Pancreas (tissue), 10 donors: ENCODE results near the gene IL12RB2. TPM values are rescaled to one million over a fixed set of nuclear protein-coding genes. Genes with fewer than 3 reads are reported as not detected.
A peak's percentile ranks its signal among the peaks of the same experiment; 100 is the strongest.

Source experiments
- ATAC-seq, 4 donors: fragments of 200-7000 bp; cut with Tn5 transposase; one replicate each; pipeline versions ENCODE4 v1.8.0 to v1.9.1; 2020; ENCODE audit warnings: mild to moderate bottlenecking in 4 of 4, moderate library complexity in 4 of 4
- DNase-seq, 6 donors: peaks; one replicate each; pipeline ENCODE4 v3.0.0-alpha.2; 2020
- FAIRE-seq: peaks from 2 replicates; lab custom pipeline; 2012; peaks lifted over from hg19 to GRCh38; lab: Jason Lieb, UNC
- H3K27ac ChIP-seq, 4 donors: fragments of 200-600 bp; sonication (generic); 1 replicate in 3 of 4; 2 replicates in 1 of 4; pipeline versions ENCODE4 v1.5.0 to v1.8.0; 2020
- H3K27me3 ChIP-seq, 4 donors: fragments of 200-600 bp; one replicate each; pipeline ENCODE4 v1.8.0; 2021
- H3K36me3 ChIP-seq, 3 donors: fragments of 200-600 bp; sonication (generic) in 1 of 3; one replicate each; pipeline versions ENCODE4 v1.5.0 to v1.8.0; 2020 to 2021
- H3K4me1 ChIP-seq, 3 donors: fragments of 200-600 bp; one replicate each; pipeline ENCODE4 v1.8.0; 2021
- H3K4me3 ChIP-seq, 4 donors: fragments of 200-600 bp; sonication (generic) in 2 of 4; one replicate each; pipeline versions ENCODE4 v1.5.0 to v1.8.0; 2020 to 2021
- H3K9me3 ChIP-seq, 4 donors: fragments of 200-600 bp; one replicate each; pipeline ENCODE4 v1.8.0; 2021
- CTCF ChIP-seq, 4 donors: fragments of 200-600 bp; sonication (generic) in 3 of 4; IDR thresholded peaks; one replicate each; pipeline versions ENCODE4 v1.5.0 to v1.8.0; 2021; ENCODE audit warnings: antibody characterized with exemption in 4 of 4
- WGBS, 2 donors: extraction: QIAGEN DNeasy Blood & Tissue Kit; methylation state at CpG; one replicate each; pipeline ENCODE4 v1.1.7; 2013; 5-methylcytosine and 5-hydroxymethylcytosine counted together
- intact Hi-C, 3 donors: fragments of 100-400 bp; cut with DNase I; formaldehyde crosslinking; loops; one replicate each; pipeline versions ENCODE4 v1.11.1 to v1.14.2; 2022
- polyA plus RNA-seq, 2 donors: library from polyadenylated mRNA; stranded (reverse); fragments of 200-250 nt; gene quantifications; one replicate each; pipeline ENCODE4 v1.2.3, GENCODE V29; 2013
- total RNA-seq, 6 donors: library from RNA; stranded (reverse); fragmentation: NEBNext Ultra II Directional in 4 of 6; extraction: Animal tissue kit (Norgen Biotek cat#: 25700) in 4 of 6; gene quantifications; one replicate each; pipeline versions ENCODE4 v1.2.1 to v1.2.4, GENCODE V29; 2021 to 2023
- donor health status: healthy with polysubstance abuse.
- donor health status: DM: no; HTN: no; CAD: no; lungs with moderate emphysema.
- donor health status: DM: no; HTN: no; CAD: no.
- donor health status: control.
- donor health status: control.
- donor health status: Bipolar disorder and iron deficiency.
- donor health status: DM: yes; HTN: yes; CAD: no.
- donor health status: DM: no; HTN: no; CAD: no.
- donor health status: DM: no; HTN: no; CAD: no.
- donor health status: DM: yes; HTN: yes; CAD: no.

Gene IL12RB2
- 1 to 10 TPM; 2.1 to 5.0 (median 3.5) TPM for total RNA-seq
- polyA plus RNA-seq: under 1 TPM; 0.65 to 0.92 TPM

DNA sequence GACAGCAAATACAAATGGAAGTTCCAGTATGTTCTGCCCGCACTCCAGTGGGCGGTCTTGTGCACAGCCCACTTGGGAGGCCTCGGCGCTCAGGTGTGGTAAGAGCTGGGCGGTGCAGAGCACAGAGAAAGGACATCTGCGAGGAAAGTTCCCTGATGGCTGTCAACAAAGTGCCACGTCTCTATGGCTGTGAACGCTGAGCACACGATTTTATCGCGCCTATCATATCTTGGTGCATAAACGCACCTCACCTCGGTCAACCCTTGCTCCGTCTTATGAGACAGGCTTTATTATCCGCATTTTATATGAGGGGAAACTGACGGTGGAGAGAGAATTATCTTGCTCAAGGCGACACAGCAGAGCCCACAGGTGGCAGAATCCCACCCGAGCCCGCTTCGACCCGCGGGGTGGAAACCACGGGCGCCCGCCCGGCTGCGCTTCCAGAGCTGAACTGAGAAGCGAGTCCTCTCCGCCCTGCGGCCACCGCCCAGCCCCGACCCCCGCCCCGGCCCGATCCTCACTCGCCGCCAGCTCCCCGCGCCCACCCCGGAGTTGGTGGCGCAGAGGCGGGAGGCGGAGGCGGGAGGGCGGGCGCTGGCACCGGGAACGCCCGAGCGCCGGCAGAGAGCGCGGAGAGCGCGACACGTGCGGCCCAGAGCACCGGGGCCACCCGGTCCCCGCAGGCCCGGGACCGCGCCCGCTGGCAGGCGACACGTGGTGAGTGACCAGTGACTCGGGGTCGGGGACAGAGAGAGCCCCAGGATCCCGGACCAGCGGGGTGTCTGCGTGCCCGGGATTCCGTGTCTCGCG lies at the start of gene IL12RB2:
Gene IL12RB2 (plus strand): TSS at position 623 of the 810 bp plus-strand sequence. CDS start 12,496 bp downstream, outside the sequence.
- DNase-seq: peak; percentile 23 to 75 (median 45)
- peak within 1 kb of the TSS in 1 of 4 donors; percentile 26 for H3K27ac ChIP-seq

GRCh38 chr1:67261680-67262079 lies 46.0 kb upstream of the IL12RB2 start:
- ATAC-seq: peak in 1 of 4 donors; percentile 38
- Histone ChIP-seq H3K36me3 (no peaks in the 10 kb centered on the region), H3K4me1 (no peaks in the 10 kb centered on the region), H3K4me3 (no peak overlapping the region), H3K27ac (no peak overlapping the region), H3K27me3 (no peaks in the 10 kb centered on the region), H3K9me3 (no peaks in the 10 kb centered on the region)
- intact Hi-C loops: no loop called here
- no peak for DNase-seq
- 32 to 34% methylated on average over 4 of the region's 4 CpGs for WGBS, 2 donors
- peak in 1 of 4 donors; percentile 13 for TF ChIP-seq CTCF (IDR thresholded peaks at IDR 0.05)
- no peak for FAIRE-seq

More for the DNA sequence above, at the start of gene IL12RB2:
- Histone ChIP-seq H3K9me3 (no peaks in the 10 kb centered on the region), H3K4me1 (no peaks in the 10 kb centered on the region), H3K36me3 (no peaks in the 10 kb centered on the region), H3K4me3 (peak within 1 kb of the TSS; percentile 35 to 65 (median 46)), H3K27me3 (no peaks in the 10 kb centered on the region)
- intact Hi-C loops: no loop called here
- 2% methylated on average over 68 to 75 of the region's 75 CpGs for WGBS, 2 donors
- FAIRE-seq (no peak), ATAC-seq (peak; percentile 90 to 92 (median 92))
- TF ChIP-seq CTCF (IDR thresholded peaks at IDR 0.05): no peak

- Histone ChIP-seq H3K4me1 (no peaks in the 10 kb centered on the region), H3K9me3 (no peaks in the 10 kb centered on the region), H3K36me3 (no peaks in the 10 kb centered on the region), H3K4me3 (no peak overlapping the region), H3K27ac (no peak overlapping the region), H3K27me3 (no peaks in the 10 kb centered on the region)
- FAIRE-seq (no peak), ATAC-seq (no peak), DNase-seq (no peak)
- no peak for TF ChIP-seq CTCF (IDR thresholded peaks at IDR 0.05)
- intact Hi-C loops: no loop called here
- WGBS, 2 donors: 83 to 88% methylated on average over 5 of the region's 5 CpGs
Observed at GRCh38 chr1:67262735-67263134, 44.9 kb upstream of the IL12RB2 start.

DNA sequence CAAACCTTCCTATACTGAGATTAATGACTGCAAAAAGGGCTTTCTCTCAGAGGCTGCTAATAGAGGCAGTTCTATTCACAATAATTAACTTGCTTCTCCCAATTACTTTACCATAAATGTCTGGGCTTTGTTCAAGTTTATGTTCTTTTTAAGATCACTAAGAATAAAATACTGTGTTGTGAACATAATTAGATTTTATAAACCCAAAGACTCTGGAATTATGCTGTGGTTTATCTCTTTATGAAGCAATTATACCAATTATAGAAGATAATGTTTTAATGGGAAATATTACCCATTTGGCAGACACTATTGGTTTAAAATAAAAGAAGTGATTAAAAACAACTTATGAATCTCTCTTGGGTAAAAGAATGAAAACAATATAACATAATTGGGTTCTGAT lies 43.5 kb upstream of the IL12RB2 start:
- no peaks in the 10 kb centered on the region for H3K9me3 ChIP-seq
- intact Hi-C loops: no loop called here

More for the DNA sequence above, 43.5 kb upstream of the IL12RB2 start:
- no peak overlapping the region for H3K4me3 ChIP-seq
- ATAC-seq: no peak
- no peak for DNase-seq
- no peak for FAIRE-seq
- H3K27ac ChIP-seq: no peak overlapping the region
- no peaks in the 10 kb centered on the region for H3K4me1 ChIP-seq
- no peak for TF ChIP-seq CTCF (IDR thresholded peaks at IDR 0.05)
- no peaks in the 10 kb centered on the region for H3K36me3 ChIP-seq
- no peaks in the 10 kb centered on the region for H3K27me3 ChIP-seq
